PC-9 (cell line): ENCODE measurements around the gene HCST. TPM values are rescaled to one million over a fixed set of nuclear protein-coding genes. Genes with fewer than 3 reads are reported as not detected.
"Not testable (repeated sequence)": the region's sequence is repeated elsewhere in the genome, so short reads cannot be mapped to it uniquely, and the experiment has no call there.

Source experiments
- BruUV-seq: library from RNA; stranded (reverse); fragments of 400-500 nt; replicated peaks from 2 replicates; lab custom pipeline; 2021; lab: Mats Ljungman, UMichigan
- CTCF ChIA-PET: fragments of 300-600 bp; sonication (Branson Sonifier 250); formaldehyde crosslinking; loops from one replicate; lab custom pipeline; 2022; ENCODE audit warnings: antibody characterized with exemption; lab: Charles Lee
- POLR2A ChIA-PET: fragments of 300-600 bp; sonication (Branson Sonifier 250); formaldehyde crosslinking; loops from one replicate; lab custom pipeline; 2022; ENCODE audit warnings: antibody characterized with exemption; ENCODE audit not compliant: unreplicated experiment; lab: Charles Lee
- DNase-seq, 2 experiments: peaks; one replicate each; pipeline versions ENCODE4 v3.0.0 to v3.0.0-alpha.2; 2015 to 2022; ENCODE audit warnings: mixed read lengths in 1 of 2
- H2AFZ ChIP-seq: fragments of 200-600 bp; sonication (generic); 2 replicates; pipeline ENCODE4 v1.8.1; 2017; ENCODE audit warnings: antibody characterized with exemption
- H3F3A ChIP-seq: fragments of 200-600 bp; sonication (generic); 2 replicates; pipeline ENCODE4 v1.8.1; 2017; ENCODE audit warnings: antibody characterized with exemption, mild to moderate bottlenecking, low read depth; ENCODE audit not compliant: insufficient read depth
- H3K27ac ChIP-seq: fragments of 200-600 bp; sonication (generic); 2 replicates; pipeline ENCODE4 v1.6.1; 2016; ENCODE audit warnings: mixed run types
- H3K27me3 ChIP-seq: fragments of 200-600 bp; sonication (generic); 2 replicates; pipeline ENCODE4 v1.6.1; 2016; ENCODE audit warnings: low read depth, mixed run types; ENCODE audit not compliant: insufficient read depth
- H3K36me3 ChIP-seq: fragments of 200-600 bp; sonication (generic); 2 replicates; pipeline ENCODE4 v1.6.1; 2016; ENCODE audit warnings: low read depth, mixed run types
- H3K4me1 ChIP-seq: fragments of 200-600 bp; sonication (generic); replicated peaks from 2 replicates; pipeline ENCODE4 v1.6.1; 2016; ENCODE audit warnings: mixed run types; ENCODE audit not compliant: insufficient read depth
- H3K4me2 ChIP-seq: fragments of 200-600 bp; sonication (generic); 2 replicates; pipeline ENCODE4 v1.6.1; 2017; ENCODE audit warnings: mixed run types
- H3K4me3 ChIP-seq: fragments of 200-600 bp; sonication (generic); 2 replicates; pipeline ENCODE4 v1.6.1; 2016; ENCODE audit warnings: mixed run types
- H3K79me2 ChIP-seq: fragments of 200-600 bp; sonication (generic); 2 replicates; pipeline ENCODE4 v1.6.1; 2017; ENCODE audit warnings: low read depth, mixed run types
- H3K9me2 ChIP-seq: fragments of 200-600 bp; sonication (generic); 2 replicates; pipeline ENCODE4 v1.8.1; 2017; ENCODE audit warnings: mild to moderate bottlenecking; ENCODE audit not compliant: insufficient read depth
- H3K9me3 ChIP-seq: fragments of 200-600 bp; sonication (generic); 2 replicates; pipeline ENCODE4 v1.8.1; 2016; ENCODE audit warnings: low read depth; ENCODE audit not compliant: insufficient read depth
- H4K20me1 ChIP-seq: fragments of 200-600 bp; sonication (generic); 2 replicates; pipeline ENCODE4 v1.8.1; 2017; ENCODE audit not compliant: insufficient read depth
- EZH2 ChIP-seq: fragments of 200-600 bp; sonication (generic); IDR thresholded peaks from 2 replicates; pipeline ENCODE4 v1.8.0; 2017; ENCODE audit warnings: antibody characterized with exemption, low read depth
- intact Hi-C: fragments of 100-400 bp; cut with micrococcal nuclease; formaldehyde crosslinking; loops from one replicate; pipeline ENCODE4 v1.10.0; 2022; ENCODE audit not compliant: unreplicated experiment
- total RNA-seq: library from RNA; stranded (reverse); gene quantifications from 2 replicates; pipeline ENCODE4 v1.2.3, GENCODE V29; 2021
- TF ChIP-seq, protein P1 (sequence below): fragments of 200-600 bp; sonication (generic); conservative IDR thresholded peaks from 2 replicates; pipeline ENCODE4 v1.6.1; 2017; ENCODE audit warnings: mixed run types, antibody characterized with exemption, mild to moderate bottlenecking, moderate library complexity

Gene HCST
- total RNA-seq, 1 experiment from 2014 or later = 1.8 TPM

DNA sequence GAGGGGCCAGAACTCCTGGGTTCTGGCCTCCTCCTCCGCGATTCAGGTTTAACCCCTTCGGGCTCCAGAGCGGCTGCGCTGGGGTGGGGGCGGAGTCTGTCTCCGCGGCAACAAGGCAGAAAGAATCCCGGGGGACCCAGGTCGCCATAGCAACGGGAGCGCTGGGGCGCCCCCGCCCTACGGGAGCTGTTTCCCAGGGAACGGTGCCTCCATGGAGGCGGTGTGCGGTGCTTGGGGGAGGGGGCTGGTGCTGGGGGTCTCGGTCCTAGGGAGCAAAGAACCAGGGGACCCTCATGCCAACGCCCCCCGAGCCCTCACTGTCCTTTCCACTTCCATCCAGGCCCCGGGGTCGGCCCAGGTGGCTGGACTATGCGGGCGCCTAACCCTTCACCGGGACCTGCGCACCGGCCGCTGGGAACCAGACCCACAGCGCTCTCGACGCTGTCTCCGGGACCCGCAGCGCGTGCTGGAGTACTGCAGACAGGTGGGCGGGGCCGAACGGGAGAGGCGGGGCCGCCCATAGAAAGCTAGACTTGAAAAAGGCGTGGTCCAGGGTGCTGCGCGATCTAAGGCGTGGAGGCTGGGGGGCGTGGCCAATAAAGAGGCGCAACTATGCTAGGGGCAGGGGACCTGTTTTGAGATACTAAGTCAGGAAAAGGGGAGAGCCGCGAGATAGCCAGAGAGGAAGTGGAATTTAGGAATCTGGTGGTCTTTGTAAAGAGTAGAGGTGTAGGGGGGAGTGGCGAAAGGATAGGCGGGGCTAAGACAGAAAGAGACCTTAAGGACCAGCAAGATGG, 32.8 kb upstream of the HCST start:
- TF ChIP-seq, protein P1, sequence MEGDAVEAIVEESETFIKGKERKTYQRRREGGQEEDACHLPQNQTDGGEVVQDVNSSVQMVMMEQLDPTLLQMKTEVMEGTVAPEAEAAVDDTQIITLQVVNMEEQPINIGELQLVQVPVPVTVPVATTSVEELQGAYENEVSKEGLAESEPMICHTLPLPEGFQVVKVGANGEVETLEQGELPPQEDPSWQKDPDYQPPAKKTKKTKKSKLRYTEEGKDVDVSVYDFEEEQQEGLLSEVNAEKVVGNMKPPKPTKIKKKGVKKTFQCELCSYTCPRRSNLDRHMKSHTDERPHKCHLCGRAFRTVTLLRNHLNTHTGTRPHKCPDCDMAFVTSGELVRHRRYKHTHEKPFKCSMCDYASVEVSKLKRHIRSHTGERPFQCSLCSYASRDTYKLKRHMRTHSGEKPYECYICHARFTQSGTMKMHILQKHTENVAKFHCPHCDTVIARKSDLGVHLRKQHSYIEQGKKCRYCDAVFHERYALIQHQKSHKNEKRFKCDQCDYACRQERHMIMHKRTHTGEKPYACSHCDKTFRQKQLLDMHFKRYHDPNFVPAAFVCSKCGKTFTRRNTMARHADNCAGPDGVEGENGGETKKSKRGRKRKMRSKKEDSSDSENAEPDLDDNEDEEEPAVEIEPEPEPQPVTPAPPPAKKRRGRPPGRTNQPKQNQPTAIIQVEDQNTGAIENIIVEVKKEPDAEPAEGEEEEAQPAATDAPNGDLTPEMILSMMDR = no peak
- TF ChIP-seq EZH2 = no peak
- no peaks in the 10 kb centered on the region for H3K4me1 ChIP-seq
- no TSS peak for BruUV-seq
- H3K4me2 ChIP-seq = no peak overlapping the region; the same call in 1 of the 2 replicates
- intact Hi-C loops = no loop called here
- ChIA-PET CTCF (no interaction called here), POLR2A (no interaction called here)
- H3K79me2 ChIP-seq = no peaks in the 10 kb centered on the region
- no peaks in the 10 kb centered on the region for H3K36me3 ChIP-seq
- H4K20me1 ChIP-seq = no peaks in the 10 kb centered on the region
- peaks cover 53% of the 10 kb centered on the region for H3K27me3 ChIP-seq
- no peak overlapping the region for H3K27ac ChIP-seq
- no peaks in the 10 kb centered on the region for H3K9me2 ChIP-seq
- no peaks in the 10 kb centered on the region for H3K9me3 ChIP-seq
- peak in 1 of 2 experiments; percentile 38 for DNase-seq
- no peak overlapping the region for H2AFZ ChIP-seq
- H3K4me3 ChIP-seq = no peak overlapping the region
- H3F3A ChIP-seq = no peaks in the 10 kb centered on the region

DNA sequence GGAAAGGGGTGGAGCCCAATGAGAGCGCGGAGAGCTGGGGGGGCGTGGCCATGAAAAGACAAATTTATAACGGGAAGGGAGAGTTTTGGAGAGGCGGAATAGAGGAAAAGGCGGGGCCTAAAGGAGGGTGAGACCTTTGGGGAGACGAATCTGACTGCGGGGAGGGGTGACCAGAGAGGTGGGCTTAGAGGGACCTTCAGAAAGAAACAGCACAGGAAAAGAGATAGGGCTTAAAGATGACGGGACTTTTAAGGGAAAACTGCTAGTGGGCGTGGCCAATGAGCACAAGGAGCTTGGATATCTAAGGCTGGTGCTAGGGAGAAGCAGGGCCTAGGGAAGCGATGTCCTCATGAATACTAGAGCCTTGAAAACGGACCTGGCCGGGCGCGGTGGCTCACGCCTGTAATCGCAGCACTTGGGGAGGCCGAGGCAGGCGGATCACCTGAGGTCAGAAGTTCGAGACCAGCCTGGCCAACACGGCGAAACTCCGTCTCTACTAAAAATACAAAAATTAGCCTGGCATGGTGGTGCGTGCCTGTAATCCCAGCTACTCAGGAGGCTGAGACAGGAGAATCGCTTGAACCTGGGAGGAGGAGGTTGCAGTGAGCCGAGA, 32.1 kb upstream of the HCST start:
- H3K79me2 ChIP-seq, DNase-seq, H3K9me3 ChIP-seq, H3K4me1 ChIP-seq, H3K36me3 ChIP-seq, H3K4me2 ChIP-seq, POLR2A ChIA-PET, H4K20me1 ChIP-seq, intact Hi-C loops, H3F3A ChIP-seq, H3K27ac ChIP-seq, H3K9me2 ChIP-seq, CTCF ChIA-PET, H2AFZ ChIP-seq, BruUV-seq, H3K4me3 ChIP-seq: not testable (repeated sequence)
- H3K27me3 ChIP-seq = peaks cover 52% of the 10 kb centered on the region

DNA sequence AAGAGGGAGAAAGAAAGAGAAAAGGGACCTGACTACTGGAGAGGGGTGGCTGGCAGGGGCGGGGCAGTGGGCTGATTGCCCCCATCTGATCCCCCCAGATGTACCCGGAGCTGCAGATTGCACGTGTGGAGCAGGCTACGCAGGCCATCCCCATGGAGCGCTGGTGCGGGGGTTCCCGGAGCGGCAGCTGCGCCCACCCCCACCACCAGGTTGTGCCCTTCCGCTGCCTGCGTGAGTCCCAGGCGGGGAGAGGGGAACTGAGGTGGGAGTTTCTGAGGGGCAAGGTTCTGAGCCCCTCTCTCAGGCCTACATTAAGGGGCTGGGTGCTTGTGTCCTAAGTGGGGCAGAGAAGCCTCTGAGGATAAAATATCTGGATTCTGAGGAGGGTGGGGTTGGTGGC, 31.5 kb upstream of the HCST start:
- intact Hi-C loops = no loop called here
- H3K4me2 ChIP-seq = no peak overlapping the region
- H3K27me3 ChIP-seq = peaks cover 50% of the 10 kb centered on the region
- CTCF ChIA-PET = no interaction called here
- DNase-seq = no peak
- H3F3A ChIP-seq = no peaks in the 10 kb centered on the region
- H3K9me2 ChIP-seq = no peaks in the 10 kb centered on the region
- no TSS peak for BruUV-seq
- H3K27ac ChIP-seq = no peak overlapping the region
- no peaks in the 10 kb centered on the region for H3K4me1 ChIP-seq
- no peak overlapping the region for H3K4me3 ChIP-seq
- no peaks in the 10 kb centered on the region for H4K20me1 ChIP-seq
- H2AFZ ChIP-seq = no peak overlapping the region
- H3K36me3 ChIP-seq = no peaks in the 10 kb centered on the region
- POLR2A ChIA-PET = interaction anchor here (0.6 kb wide), 1 partner anchor 215 kb away, joined by 3 read pairs; no protein-coding TSS in a partner anchor
- H3K9me3 ChIP-seq = no peaks in the 10 kb centered on the region
- no peaks in the 10 kb centered on the region for H3K79me2 ChIP-seq
- TF ChIP-seq, protein P1 = no peak
- TF ChIP-seq EZH2 = no peak
